ENCODE data around the gene KIF21B.

DNA sequence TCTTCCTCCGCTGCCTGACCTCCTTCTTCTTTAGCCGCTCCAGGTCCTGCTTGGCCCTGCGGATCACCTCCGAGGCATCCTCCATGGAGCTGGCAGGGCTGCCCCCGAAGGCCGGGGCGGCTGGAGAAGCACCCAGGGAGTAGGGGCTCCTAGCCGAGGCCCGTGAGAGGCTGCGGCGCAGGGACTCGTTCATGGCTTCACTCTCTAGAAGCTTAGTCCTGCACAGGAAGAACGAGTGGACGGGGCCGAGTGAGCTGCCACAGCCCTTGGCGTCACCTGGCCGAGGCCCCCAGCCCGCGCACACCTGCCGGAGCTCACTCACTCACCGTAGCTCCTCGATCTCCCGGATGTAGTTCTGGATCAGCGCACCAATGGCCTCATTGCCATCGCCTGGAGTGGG, 23.1 kb downstream of the KIF21B start:
- TF ChIP-seq, protein P1, sequence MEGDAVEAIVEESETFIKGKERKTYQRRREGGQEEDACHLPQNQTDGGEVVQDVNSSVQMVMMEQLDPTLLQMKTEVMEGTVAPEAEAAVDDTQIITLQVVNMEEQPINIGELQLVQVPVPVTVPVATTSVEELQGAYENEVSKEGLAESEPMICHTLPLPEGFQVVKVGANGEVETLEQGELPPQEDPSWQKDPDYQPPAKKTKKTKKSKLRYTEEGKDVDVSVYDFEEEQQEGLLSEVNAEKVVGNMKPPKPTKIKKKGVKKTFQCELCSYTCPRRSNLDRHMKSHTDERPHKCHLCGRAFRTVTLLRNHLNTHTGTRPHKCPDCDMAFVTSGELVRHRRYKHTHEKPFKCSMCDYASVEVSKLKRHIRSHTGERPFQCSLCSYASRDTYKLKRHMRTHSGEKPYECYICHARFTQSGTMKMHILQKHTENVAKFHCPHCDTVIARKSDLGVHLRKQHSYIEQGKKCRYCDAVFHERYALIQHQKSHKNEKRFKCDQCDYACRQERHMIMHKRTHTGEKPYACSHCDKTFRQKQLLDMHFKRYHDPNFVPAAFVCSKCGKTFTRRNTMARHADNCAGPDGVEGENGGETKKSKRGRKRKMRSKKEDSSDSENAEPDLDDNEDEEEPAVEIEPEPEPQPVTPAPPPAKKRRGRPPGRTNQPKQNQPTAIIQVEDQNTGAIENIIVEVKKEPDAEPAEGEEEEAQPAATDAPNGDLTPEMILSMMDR (conservative IDR thresholded peaks at IDR 0.05): no peak
- no peak for TF ChIP-seq ZFX (IDR thresholded peaks at IDR 0.05)
